ENCODE measurements around the gene NTMT1.
"Not testable (repeated sequence)": the region's sequence is repeated elsewhere in the genome, so short reads cannot be mapped to it uniquely, and the experiment has no call there.

Gene NTMT1

GRCh38 chr9:129653823-129654553 is 28.0 kb downstream of the NTMT1 start:
- H3K9me3 Mint-ChIP-seq: no peaks in the 10 kb centered on the region
- H3K36me3 Mint-ChIP-seq: no peaks in the 10 kb centered on the region
- H3K27me3 Mint-ChIP-seq: peaks cover 10% of the 10 kb centered on the region
- no peaks in the 10 kb centered on the region for H3K4me1 Mint-ChIP-seq
- DNase-seq (ENCODE audit: low spot score in 2 of 2): no peak
- no peak for ATAC-seq (ENCODE audit: low read depth)
- no peak overlapping the region for H3K4me3 Mint-ChIP-seq
- no peak overlapping the region for H3K27ac Mint-ChIP-seq

DNA sequence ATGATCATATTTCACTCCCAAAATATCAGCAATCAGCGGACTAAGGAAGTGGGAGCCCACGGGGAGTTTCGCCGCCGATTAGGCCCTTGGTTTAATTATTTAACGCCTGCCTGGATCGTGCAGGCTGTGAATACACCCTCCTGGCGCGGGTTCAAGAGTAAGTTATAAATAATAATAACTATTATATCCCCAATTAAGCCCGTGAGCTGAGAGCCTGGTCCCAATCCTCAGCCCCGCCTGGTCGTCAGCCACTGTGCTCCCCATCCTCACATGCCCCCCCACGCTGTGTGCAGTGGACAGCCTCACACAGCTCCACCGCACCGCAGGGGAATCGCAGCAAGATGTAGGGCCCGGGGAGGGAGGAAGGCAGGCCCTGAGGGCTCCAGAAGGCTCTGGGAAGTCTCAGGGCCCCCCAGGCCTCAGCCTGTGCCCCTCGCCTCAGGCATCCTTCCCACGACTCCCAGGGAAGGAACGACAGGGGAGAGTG is 28.6 kb downstream of the NTMT1 start:
- DNase-seq (ENCODE audit: low spot score in 2 of 2): no peak
- H3K27me3 Mint-ChIP-seq: peaks cover 13% of the 10 kb centered on the region
- H3K36me3 Mint-ChIP-seq: no peaks in the 10 kb centered on the region
- H3K4me3 Mint-ChIP-seq: no peak overlapping the region
- ATAC-seq (ENCODE audit: low read depth): no peak
- H3K4me1 Mint-ChIP-seq: no peaks in the 10 kb centered on the region
- H3K27ac Mint-ChIP-seq: no peak overlapping the region
- H3K9me3 Mint-ChIP-seq: no peaks in the 10 kb centered on the region

GRCh38 chr9:129655154-129655553 is 29.2 kb downstream of the NTMT1 start:
- Mint-ChIP-seq H3K9me3 (no peaks in the 10 kb centered on the region), H3K27ac (no peak overlapping the region), H3K4me3 (no peak overlapping the region), H3K4me1 (no peaks in the 10 kb centered on the region), H3K36me3 (no peaks in the 10 kb centered on the region), H3K27me3 (peaks cover 12% of the 10 kb centered on the region)
- ATAC-seq (ENCODE audit: low read depth) (no peak), DNase-seq (ENCODE audit: low spot score in 2 of 2) (no peak)

DNA sequence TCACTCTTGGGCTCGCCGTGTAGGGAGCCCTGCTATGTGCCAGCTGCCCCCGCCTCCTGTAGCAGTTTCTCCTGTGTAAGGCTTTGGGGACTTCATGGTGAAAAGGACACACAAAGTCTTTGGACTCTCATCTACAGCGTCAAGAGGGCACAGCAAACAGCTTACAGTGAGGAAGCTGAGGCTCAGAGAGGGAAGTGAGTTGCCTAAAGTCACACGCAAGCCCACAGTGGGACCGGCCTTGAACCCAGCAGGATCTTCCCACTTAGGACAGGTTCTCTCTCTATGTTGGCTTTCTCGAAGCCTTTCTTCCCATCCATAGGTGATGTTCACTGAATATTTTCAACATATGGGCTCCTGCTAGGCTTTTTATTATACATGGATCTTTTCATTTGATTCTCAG is 29.7 kb downstream of the NTMT1 start:
- DNase-seq (ENCODE audit: low spot score in 2 of 2): no peak

GRCh38 chr9:129656795-129657390 is 30.9 kb downstream of the NTMT1 start:
- Mint-ChIP-seq H3K36me3 (no peaks in the 10 kb centered on the region), H3K27me3 (peaks cover 8% of the 10 kb centered on the region), H3K4me3 (no peak overlapping the region), H3K9me3 (no peaks in the 10 kb centered on the region), H3K4me1 (no peaks in the 10 kb centered on the region), H3K27ac (no peak overlapping the region)
- DNase-seq (ENCODE audit: low spot score in 2 of 2): no peak
- no peak for ATAC-seq (ENCODE audit: low read depth)

More for the DNA sequence above, 29.7 kb downstream of the NTMT1 start:
- Mint-ChIP-seq H3K4me1 (no peaks in the 10 kb centered on the region), H3K27ac (no peak overlapping the region), H3K4me3 (no peak overlapping the region), H3K36me3 (no peaks in the 10 kb centered on the region), H3K9me3 (no peaks in the 10 kb centered on the region), H3K27me3 (peaks cover 9% of the 10 kb centered on the region)
- no peak for ATAC-seq (ENCODE audit: low read depth)

DNA sequence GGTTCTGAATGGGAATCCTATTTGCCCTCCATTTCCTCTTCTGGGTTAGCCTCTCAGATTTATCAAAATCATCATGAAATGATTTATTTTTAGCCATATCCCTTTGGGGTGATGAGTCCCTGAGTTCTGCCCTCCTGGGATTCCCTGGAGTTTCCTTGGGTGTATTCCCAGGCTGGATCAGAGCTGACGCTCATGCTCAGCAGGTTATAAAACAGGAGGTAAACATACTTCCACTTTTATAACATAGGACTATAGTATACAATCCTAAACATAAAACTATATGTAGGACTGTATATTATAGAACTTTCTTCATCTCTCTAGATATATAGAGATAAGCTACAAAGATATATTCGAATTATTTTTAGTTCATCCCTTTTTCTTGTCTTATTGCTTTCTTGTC is 35.1 kb downstream of the NTMT1 start:
- no peaks in the 10 kb centered on the region for H3K9me3 Mint-ChIP-seq
- H3K4me1 Mint-ChIP-seq: peaks cover 6% of the 10 kb centered on the region
- H3K27ac Mint-ChIP-seq: no peak overlapping the region
- H3K36me3 Mint-ChIP-seq: no peaks in the 10 kb centered on the region
- no peak for ATAC-seq (ENCODE audit: low read depth)
- DNase-seq (ENCODE audit: low spot score in 2 of 2): no peak
- no peak overlapping the region for H3K4me3 Mint-ChIP-seq
- H3K27me3 Mint-ChIP-seq: peaks cover 11% of the 10 kb centered on the region

GRCh38 chr9:129662239-129662638 is 36.3 kb downstream of the NTMT1 start:
- ATAC-seq (ENCODE audit: low read depth); H3K27ac Mint-ChIP-seq; DNase-seq (ENCODE audit: low spot score in 2 of 2); H3K36me3 Mint-ChIP-seq; H3K4me1 Mint-ChIP-seq; H3K9me3 Mint-ChIP-seq; H3K4me3 Mint-ChIP-seq: not testable (repeated sequence)
- H3K27me3 Mint-ChIP-seq: peaks cover 12% of the 10 kb centered on the region

- H3K36me3 Mint-ChIP-seq: no peaks in the 10 kb centered on the region
- no peaks in the 10 kb centered on the region for H3K9me3 Mint-ChIP-seq
- H3K4me3 Mint-ChIP-seq: peak overlapping the region; percentile 88
- ATAC-seq (ENCODE audit: low read depth): peak; percentile 41
- peaks cover 13% of the 10 kb centered on the region for H3K27me3 Mint-ChIP-seq
- DNase-seq (ENCODE audit: low spot score in 2 of 2): no peak
- peaks cover 6% of the 10 kb centered on the region for H3K4me1 Mint-ChIP-seq
- peak overlapping the region; percentile 55 for H3K27ac Mint-ChIP-seq
These were observed 38.9 kb downstream of the NTMT1 start for GRCh38 chr9:129664746-129665388.

DNA sequence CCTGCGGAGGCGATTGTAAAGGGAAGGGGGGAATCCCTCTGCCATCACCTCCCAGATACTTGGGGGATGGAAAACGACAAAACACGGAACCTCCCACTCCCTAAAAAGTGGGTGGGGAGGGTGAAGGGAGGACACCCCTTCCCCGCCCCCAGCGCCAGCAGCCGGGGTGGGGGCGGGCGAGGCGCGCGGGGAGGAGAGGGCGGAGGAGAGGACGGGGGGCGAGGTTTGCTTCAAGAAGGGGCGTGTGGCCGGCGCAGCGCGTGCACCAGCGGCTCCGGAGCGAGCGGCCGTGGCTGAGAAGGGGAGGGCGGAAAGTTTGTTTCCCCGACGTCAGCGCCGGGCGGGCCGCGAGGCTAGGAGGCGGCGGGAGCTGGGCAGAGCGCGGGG is 39.4 kb downstream of the NTMT1 start, which contains the start of gene PRRX2:
TSS of gene PRRX2 (plus strand) at position 259 of the 387 bp plus-strand sequence. CDS start 221 bp downstream, outside the sequence.
- ATAC-seq (ENCODE audit: low read depth): peak; percentile 52
- H3K4me1 Mint-ChIP-seq: peaks cover 6% of the 10 kb centered on the region
- peaks cover 14% of the 10 kb centered on the region for H3K27me3 Mint-ChIP-seq
- no peak for DNase-seq (ENCODE audit: low spot score in 2 of 2)
- H3K4me3 Mint-ChIP-seq: peak within 1 kb of the TSS; percentile 88
- no peaks in the 10 kb centered on the region for H3K36me3 Mint-ChIP-seq
- H3K9me3 Mint-ChIP-seq: no peaks in the 10 kb centered on the region
- H3K27ac Mint-ChIP-seq: peak within 1 kb of the TSS; percentile 55

GRCh38 chr9:129665814-129666520 is 40.0 kb downstream of the NTMT1 start:
- no peak for DNase-seq (ENCODE audit: low spot score in 2 of 2)
- Mint-ChIP-seq H3K27ac (no peak overlapping the region), H3K27me3 (peaks cover 14% of the 10 kb centered on the region), H3K9me3 (no peaks in the 10 kb centered on the region), H3K4me1 (peaks cover 6% of the 10 kb centered on the region), H3K36me3 (no peaks in the 10 kb centered on the region), H3K4me3 (no peak overlapping the region)
- ATAC-seq (ENCODE audit: low read depth): peak; percentile 14

DNA sequence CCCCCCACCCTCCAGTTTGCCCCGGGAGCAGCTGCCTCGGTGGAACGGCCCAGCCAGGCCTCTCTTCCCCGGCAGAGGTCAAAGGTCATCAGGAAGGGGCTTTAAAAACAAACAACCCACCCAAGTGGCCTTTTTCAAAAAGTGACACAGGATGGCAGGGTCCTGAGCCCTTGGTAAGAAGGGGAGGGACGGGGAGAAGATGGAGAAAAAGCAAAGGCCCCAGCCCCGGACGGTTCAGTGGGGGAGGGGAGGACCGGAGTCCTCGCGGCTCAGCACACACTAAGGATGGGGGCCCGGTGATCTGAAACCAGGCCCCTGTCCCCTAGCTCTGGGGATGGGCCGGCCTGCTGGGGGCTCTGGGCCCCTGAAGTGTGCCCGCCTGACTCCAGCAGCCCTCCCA is 40.6 kb downstream of the NTMT1 start:
- no peak overlapping the region for H3K4me3 Mint-ChIP-seq
- H3K4me1 Mint-ChIP-seq: peaks cover 6% of the 10 kb centered on the region
- H3K36me3 Mint-ChIP-seq: no peaks in the 10 kb centered on the region

GRCh38 chr9:129667378-129667777 is 41.4 kb downstream of the NTMT1 start:
- H3K4me3 Mint-ChIP-seq: no peak overlapping the region
- ATAC-seq (ENCODE audit: low read depth) (no peak), DNase-seq (ENCODE audit: low spot score in 2 of 2) (no peak)
- peaks cover 6% of the 10 kb centered on the region for H3K4me1 Mint-ChIP-seq
- H3K27ac Mint-ChIP-seq: no peak overlapping the region
- H3K36me3 Mint-ChIP-seq: no peaks in the 10 kb centered on the region
- peaks cover 14% of the 10 kb centered on the region for H3K27me3 Mint-ChIP-seq
- no peaks in the 10 kb centered on the region for H3K9me3 Mint-ChIP-seq

More for the DNA sequence above, 40.6 kb downstream of the NTMT1 start:
- H3K27ac Mint-ChIP-seq: no peak overlapping the region
- H3K27me3 Mint-ChIP-seq: peaks cover 14% of the 10 kb centered on the region
- ATAC-seq (ENCODE audit: low read depth): no peak
- no peaks in the 10 kb centered on the region for H3K9me3 Mint-ChIP-seq
- DNase-seq (ENCODE audit: low spot score in 2 of 2): no peak

GRCh38 chr9:129667850-129668249 is 41.9 kb downstream of the NTMT1 start:
- no peaks in the 10 kb centered on the region for H3K36me3 Mint-ChIP-seq
- H3K4me3 Mint-ChIP-seq: no peak overlapping the region
- peaks cover 6% of the 10 kb centered on the region for H3K4me1 Mint-ChIP-seq
- ATAC-seq (ENCODE audit: low read depth): no peak
- DNase-seq (ENCODE audit: low spot score in 2 of 2): no peak
- H3K9me3 Mint-ChIP-seq: no peaks in the 10 kb centered on the region
- H3K27me3 Mint-ChIP-seq: peaks cover 14% of the 10 kb centered on the region
- no peak overlapping the region for H3K27ac Mint-ChIP-seq
